ENCODE measurements around the gene TLCD2.

GRCh38 chr17:1713878-1714426 is 3.8 kb upstream of the TLCD2 start:
- TF ChIP-seq POLR2A (IDR thresholded peaks at IDR 0.05) (no peak), CTCF (IDR thresholded peaks at IDR 0.05) (peak; percentile 24 to 51 (median 43))
